Glutamatergic neuron (in vitro differentiated cells): ENCODE measurements around the gene PARP12. TPM values are rescaled to one million over a fixed set of nuclear protein-coding genes. Genes with fewer than 3 reads are reported as not detected.

ENCODE experiments used
- DNase-seq: peaks from one replicate; pipeline ENCODE4 v3.0.0; 2022
- H3K27ac Mint-ChIP-seq: one replicate; pipeline ENCODE4 v1.8.0; 2020; ENCODE audit warnings: mild to moderate bottlenecking, mixed read lengths, inconsistent platforms; ENCODE audit not compliant: unreplicated experiment
- H3K27me3 Mint-ChIP-seq: one replicate; pipeline ENCODE4 v1.8.0; 2020; ENCODE audit warnings: mild to moderate bottlenecking, moderate library complexity, mixed read lengths, inconsistent platforms; ENCODE audit not compliant: unreplicated experiment
- H3K36me3 Mint-ChIP-seq: one replicate; pipeline ENCODE4 v1.8.0; 2020; ENCODE audit warnings: mild to moderate bottlenecking, mixed read lengths, inconsistent platforms; ENCODE audit not compliant: unreplicated experiment
- H3K4me1 Mint-ChIP-seq: one replicate; pipeline ENCODE4 v1.8.0; 2020; ENCODE audit warnings: mild to moderate bottlenecking, low read depth, mixed read lengths, inconsistent platforms; ENCODE audit not compliant: unreplicated experiment
- H3K4me3 Mint-ChIP-seq: one replicate; pipeline ENCODE4 v1.8.0; 2020; ENCODE audit warnings: mild to moderate bottlenecking, mixed read lengths, inconsistent platforms; ENCODE audit not compliant: unreplicated experiment
- H3K9me3 Mint-ChIP-seq: one replicate; pipeline ENCODE4 v1.8.0; 2020; ENCODE audit warnings: mild to moderate bottlenecking, moderate library complexity, mixed read lengths, inconsistent platforms; ENCODE audit not compliant: unreplicated experiment
- total RNA-seq: library from RNA; stranded (reverse); fragmentation: NEBNext Ultra II Directional; extraction: Animal tissue kit (Norgen Biotek cat#: 25700); gene quantifications from one replicate; pipeline ENCODE4 v1.2.1, GENCODE V29; 2021; ENCODE audit not compliant: unreplicated experiment
- TF ChIP-seq, protein P1 (sequence below): fragments of 200-600 bp; sonication (generic); IDR thresholded peaks from one replicate; pipeline ENCODE4 v1.5.0; 2021; ENCODE audit not compliant: partially characterized antibody, unreplicated experiment

PARP12 gene
- total RNA-seq, 1 donor from 2014 or later = 0.15 TPM

DNA sequence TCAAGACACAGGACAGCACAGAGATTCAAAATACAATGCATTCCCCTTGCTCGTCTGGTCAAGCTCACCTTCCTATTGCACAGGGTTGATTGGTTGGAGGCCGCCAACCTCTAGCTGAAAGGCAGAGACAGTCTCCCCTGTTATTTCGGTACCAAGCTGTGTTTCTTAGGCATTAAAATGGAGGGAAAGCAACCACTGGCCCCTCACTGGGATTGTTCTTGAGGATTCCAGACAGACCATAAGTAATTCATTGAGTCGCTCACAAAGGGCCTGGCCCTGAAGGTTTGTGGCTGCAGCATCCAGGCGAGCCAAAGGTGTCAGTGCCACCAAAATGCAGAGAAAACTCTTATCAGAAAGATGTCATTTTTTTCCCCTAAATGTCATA, 81.2 kb downstream of the PARP12 start:
- H3K27me3 Mint-ChIP-seq = no peaks in the 10 kb centered on the region
- H3K4me3 Mint-ChIP-seq = no peak overlapping the region
- no peaks in the 10 kb centered on the region for H3K4me1 Mint-ChIP-seq
- no peak for DNase-seq
- TF ChIP-seq, protein P1, sequence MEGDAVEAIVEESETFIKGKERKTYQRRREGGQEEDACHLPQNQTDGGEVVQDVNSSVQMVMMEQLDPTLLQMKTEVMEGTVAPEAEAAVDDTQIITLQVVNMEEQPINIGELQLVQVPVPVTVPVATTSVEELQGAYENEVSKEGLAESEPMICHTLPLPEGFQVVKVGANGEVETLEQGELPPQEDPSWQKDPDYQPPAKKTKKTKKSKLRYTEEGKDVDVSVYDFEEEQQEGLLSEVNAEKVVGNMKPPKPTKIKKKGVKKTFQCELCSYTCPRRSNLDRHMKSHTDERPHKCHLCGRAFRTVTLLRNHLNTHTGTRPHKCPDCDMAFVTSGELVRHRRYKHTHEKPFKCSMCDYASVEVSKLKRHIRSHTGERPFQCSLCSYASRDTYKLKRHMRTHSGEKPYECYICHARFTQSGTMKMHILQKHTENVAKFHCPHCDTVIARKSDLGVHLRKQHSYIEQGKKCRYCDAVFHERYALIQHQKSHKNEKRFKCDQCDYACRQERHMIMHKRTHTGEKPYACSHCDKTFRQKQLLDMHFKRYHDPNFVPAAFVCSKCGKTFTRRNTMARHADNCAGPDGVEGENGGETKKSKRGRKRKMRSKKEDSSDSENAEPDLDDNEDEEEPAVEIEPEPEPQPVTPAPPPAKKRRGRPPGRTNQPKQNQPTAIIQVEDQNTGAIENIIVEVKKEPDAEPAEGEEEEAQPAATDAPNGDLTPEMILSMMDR = no peak
- H3K9me3 Mint-ChIP-seq = peaks cover 2% of the 10 kb centered on the region
- no peak overlapping the region for H3K27ac Mint-ChIP-seq
- H3K36me3 Mint-ChIP-seq = no peaks in the 10 kb centered on the region

DNA sequence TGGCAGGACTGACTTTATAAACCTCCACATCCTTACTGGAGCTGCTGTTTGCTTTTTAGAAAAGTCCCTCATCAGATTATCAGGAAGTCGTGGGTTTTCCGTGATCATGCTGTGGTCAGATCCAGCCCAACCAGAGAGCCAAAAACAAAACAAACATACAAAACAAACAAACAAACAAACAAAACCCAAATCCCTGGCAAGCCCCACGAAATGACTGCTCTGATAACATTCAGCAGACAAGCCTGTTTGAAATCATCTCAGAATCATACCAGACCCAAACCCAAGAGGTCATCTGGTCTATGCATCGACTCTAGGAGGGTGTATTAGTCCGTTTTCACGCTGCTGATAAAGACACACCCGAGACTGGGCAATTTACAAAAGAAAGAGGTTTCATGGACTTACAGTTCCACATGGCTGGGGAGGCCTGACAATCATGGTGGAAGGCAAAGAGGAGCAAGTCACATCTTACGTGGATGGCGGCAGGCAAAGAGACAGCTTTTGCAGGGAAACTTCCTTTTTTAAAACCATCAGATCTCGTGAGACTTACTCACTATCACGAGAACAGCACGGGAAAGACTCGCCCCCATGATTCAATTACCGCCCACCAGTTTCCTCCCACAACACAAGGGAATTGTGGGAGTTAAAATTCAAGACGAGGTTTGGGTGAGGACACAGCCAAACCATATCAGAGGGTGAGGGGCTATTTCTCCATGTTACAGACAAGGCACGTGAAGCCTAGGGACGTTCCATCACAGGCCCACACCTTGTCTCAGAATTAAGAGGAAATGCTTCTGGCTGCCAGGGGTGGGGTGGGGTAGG, 85.7 kb downstream of the PARP12 start:
- TF ChIP-seq, protein P1 = no peak
- Mint-ChIP-seq H3K36me3 (no peaks in the 10 kb centered on the region), H3K27me3 (peaks cover 1% of the 10 kb centered on the region), H3K4me3 (no peak overlapping the region), H3K4me1 (peaks cover 5% of the 10 kb centered on the region), H3K9me3 (peaks cover 4% of the 10 kb centered on the region), H3K27ac (no peak overlapping the region)
- DNase-seq = no peak

DNA sequence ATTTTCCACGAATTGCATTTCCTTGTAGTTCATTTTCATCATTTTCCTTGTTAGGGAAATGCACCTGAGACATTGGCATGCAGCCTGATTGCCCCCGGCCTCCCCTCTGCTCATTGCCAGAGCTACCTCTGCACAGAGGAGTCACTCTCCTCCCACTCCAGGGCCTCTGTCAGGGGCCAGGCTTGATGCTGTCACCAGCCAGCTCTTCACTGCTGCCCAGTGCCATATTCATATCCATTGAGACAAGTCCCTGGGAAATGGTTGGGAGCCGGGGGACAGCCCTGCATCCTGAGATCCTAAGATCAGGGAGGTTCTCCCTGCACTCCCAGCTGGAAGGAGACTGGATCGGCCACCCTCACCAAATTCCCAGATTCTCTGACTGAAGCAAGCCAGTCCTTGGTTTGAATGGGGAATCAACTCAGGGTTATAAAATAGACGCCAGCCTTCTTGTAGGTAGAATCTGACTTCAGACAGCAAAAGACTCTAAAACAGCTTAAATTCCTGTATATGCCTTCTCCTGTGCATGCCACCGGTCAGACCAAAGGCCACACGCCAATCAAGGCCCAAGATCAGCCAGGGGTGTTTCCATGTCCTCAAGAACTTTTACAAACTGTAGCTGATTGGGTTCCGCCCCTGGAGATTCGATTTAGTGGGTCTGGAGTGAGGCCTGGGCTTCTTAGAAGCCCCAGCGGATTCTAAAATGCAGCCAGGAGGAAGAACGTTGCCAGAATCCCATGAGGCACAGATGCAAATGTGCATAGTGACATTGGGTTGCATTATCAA, 86.5 kb downstream of the PARP12 start:
- no peak overlapping the region for H3K27ac Mint-ChIP-seq
- H3K36me3 Mint-ChIP-seq = no peaks in the 10 kb centered on the region
- no peak for DNase-seq

DNA sequence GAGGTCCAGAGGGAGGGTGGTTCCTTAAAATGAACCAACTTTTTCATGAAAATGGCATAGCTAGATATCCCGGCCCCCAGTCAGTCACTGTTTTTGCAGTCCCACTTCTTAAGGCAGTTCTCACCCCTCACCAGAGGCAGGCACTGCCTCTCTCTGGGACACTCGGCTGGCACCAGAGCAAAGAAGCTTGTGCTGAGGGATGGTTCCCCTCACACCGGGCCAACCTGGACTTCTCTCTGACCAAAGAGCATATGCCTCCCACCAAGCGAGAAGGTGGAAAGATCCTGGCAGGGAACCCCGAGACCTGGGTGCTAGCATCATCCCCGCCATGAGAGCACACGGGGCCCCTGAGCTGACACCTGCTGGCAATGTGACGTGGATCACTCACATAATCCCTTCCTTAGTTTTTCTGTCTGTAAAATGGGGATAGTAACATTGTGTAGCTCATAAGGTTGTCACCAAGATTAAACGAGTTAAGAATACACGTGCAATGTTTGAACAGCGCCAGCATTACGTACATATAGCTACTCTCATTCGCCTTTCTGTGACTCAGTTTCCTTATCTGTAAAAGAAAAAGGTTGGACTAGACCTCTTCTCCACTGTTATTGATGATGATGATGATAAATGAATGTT, 88.5 kb downstream of the PARP12 start:
- Mint-ChIP-seq H3K27ac (no peak overlapping the region), H3K27me3 (peaks cover 1% of the 10 kb centered on the region), H3K4me1 (peaks cover 5% of the 10 kb centered on the region), H3K36me3 (no peaks in the 10 kb centered on the region), H3K9me3 (peaks cover 4% of the 10 kb centered on the region), H3K4me3 (no peak overlapping the region)
- TF ChIP-seq, protein P1 = no peak
- no peak for DNase-seq

More for the DNA sequence above, 86.5 kb downstream of the PARP12 start:
- TF ChIP-seq, protein P1 = no peak
- peaks cover 1% of the 10 kb centered on the region for H3K27me3 Mint-ChIP-seq
- no peak overlapping the region for H3K4me3 Mint-ChIP-seq
- H3K4me1 Mint-ChIP-seq = peaks cover 5% of the 10 kb centered on the region
- H3K9me3 Mint-ChIP-seq = peaks cover 4% of the 10 kb centered on the region

Other genes starting within 250 kb of the PARP12 start
- not detected for gene TBXAS1, start 233.7 kb downstream of the PARP12 start, total RNA-seq
- gene KDM7A, start 114.0 kb upstream of the PARP12 start, total RNA-seq = 25.4 TPM